Naive thymus-derived CD8-positive, alpha-beta T cell (primary cell): Measurements from ENCODE around the gene FAM240A. TPM values are rescaled to one million over a fixed set of nuclear protein-coding genes. Genes with fewer than 3 reads are reported as not detected.

ENCODE experiments used
- ATAC-seq, 2 donors: fragments of 150-1000 bp; cut with Tn5 transposase in 1 of 2; sonication (Bioruptor Pico), chemical (Tn5 transposase) in 1 of 2; 1 replicate in 1 of 2; 2 replicates in 1 of 2; pipeline ENCODE4 v1.10.0; 2021; ENCODE audit warnings: mild to moderate bottlenecking in 2 of 2, moderate library complexity in 2 of 2
- POLR2A ChIA-PET: fragments of 350-600 bp; sonication (Branson Sonifier 250); formaldehyde crosslinking; loops from one replicate; lab custom pipeline; 2021; ENCODE audit warnings: antibody characterized with exemption; lab: Charles Lee
- DNase-seq, 10 donors: peaks; one replicate each; pipeline versions ENCODE4 v3.0.0 to v3.0.0-alpha.2; 2020 to 2022
- H3K27ac Mint-ChIP-seq, 10 donors: one replicate each; pipeline ENCODE4 v1.8.0; 2020 to 2022; ENCODE audit warnings: mild to moderate bottlenecking in 10 of 10, mixed read lengths in 10 of 10, moderate library complexity in 4 of 10, inconsistent platforms in 1 of 10
- H3K27me3 Mint-ChIP-seq, 5 donors: one replicate each; pipeline ENCODE4 v1.8.0; 2021 to 2022; ENCODE audit warnings: mixed read lengths in 5 of 5
- H3K36me3 Mint-ChIP-seq, 3 donors: one replicate each; pipeline ENCODE4 v1.8.0; 2020 to 2022; ENCODE audit warnings: mixed read lengths in 3 of 3, mild to moderate bottlenecking in 2 of 3, inconsistent platforms in 1 of 3
- H3K4me1 Mint-ChIP-seq, 4 donors: one replicate each; pipeline ENCODE4 v1.8.0; 2021 to 2022; ENCODE audit warnings: mixed read lengths in 4 of 4
- H3K4me3 Mint-ChIP-seq, 10 donors: one replicate each; pipeline ENCODE4 v1.8.0; 2020 to 2022; ENCODE audit warnings: mild to moderate bottlenecking in 10 of 10, mixed read lengths in 10 of 10, moderate library complexity in 6 of 10, inconsistent platforms in 1 of 10
- H3K9me3 Mint-ChIP-seq, 9 donors: one replicate each; pipeline ENCODE4 v1.8.0; 2020 to 2022; ENCODE audit warnings: mixed read lengths in 9 of 9, mild to moderate bottlenecking in 3 of 9, inconsistent platforms in 1 of 9, moderate library complexity in 1 of 9
- polyA plus RNA-seq, 3 donors: library from polyadenylated mRNA; unstranded; fragments of 300-500 nt; fragmentation: Illumina TruSeq; gene quantifications; one replicate each; pipeline ENCODE4 v1.2.3, GENCODE V29; 2021
- total RNA-seq, 8 experiments: library from RNA in 2 of 8; stranded (reverse) in 2 of 8; gene quantifications; one replicate each; pipeline ENCODE4 v1.2.3 and lab custom pipeline; 2021 to 2026

The FAM240A gene
- total and polyA plus RNA-seq, 5 experiments from 2014 or later, result not detected

DNA sequence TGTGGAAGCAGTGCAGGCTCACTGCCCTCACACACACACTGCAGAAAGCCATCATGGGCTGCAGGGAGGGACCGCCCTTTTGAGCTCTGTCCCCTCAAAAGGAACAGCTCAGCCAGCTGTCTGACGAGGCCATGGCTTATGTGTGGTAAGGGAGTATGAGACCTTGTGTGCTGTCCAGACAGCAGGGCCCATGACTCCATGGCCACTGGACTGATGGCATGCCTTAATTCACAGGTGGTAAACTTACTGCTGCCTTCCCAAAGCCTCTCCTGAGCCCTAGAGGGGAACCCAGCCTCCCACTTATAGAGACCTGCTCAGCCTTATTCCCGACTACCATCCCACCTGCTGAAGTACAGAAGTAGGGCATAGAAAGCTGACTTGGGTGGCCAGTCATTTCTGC is 5.6 kb downstream of the FAM240A start:
- ATAC-seq (no peak), DNase-seq (no peak)
- H3K4me1 Mint-ChIP-seq, result peaks cover 0 to 2% (median 0%) of the 10 kb centered on the region in 4 donors
- peaks cover 0 to 32% (median 26%) of the 10 kb centered on the region in 5 donors for H3K27me3 Mint-ChIP-seq
- H3K36me3 Mint-ChIP-seq, result no peaks in the 10 kb centered on the region
- no peak overlapping the region for H3K4me3 Mint-ChIP-seq
- no peak overlapping the region for H3K27ac Mint-ChIP-seq
- POLR2A ChIA-PET, result no interaction called here
- H3K9me3 Mint-ChIP-seq, result no peaks in the 10 kb centered on the region

DNA sequence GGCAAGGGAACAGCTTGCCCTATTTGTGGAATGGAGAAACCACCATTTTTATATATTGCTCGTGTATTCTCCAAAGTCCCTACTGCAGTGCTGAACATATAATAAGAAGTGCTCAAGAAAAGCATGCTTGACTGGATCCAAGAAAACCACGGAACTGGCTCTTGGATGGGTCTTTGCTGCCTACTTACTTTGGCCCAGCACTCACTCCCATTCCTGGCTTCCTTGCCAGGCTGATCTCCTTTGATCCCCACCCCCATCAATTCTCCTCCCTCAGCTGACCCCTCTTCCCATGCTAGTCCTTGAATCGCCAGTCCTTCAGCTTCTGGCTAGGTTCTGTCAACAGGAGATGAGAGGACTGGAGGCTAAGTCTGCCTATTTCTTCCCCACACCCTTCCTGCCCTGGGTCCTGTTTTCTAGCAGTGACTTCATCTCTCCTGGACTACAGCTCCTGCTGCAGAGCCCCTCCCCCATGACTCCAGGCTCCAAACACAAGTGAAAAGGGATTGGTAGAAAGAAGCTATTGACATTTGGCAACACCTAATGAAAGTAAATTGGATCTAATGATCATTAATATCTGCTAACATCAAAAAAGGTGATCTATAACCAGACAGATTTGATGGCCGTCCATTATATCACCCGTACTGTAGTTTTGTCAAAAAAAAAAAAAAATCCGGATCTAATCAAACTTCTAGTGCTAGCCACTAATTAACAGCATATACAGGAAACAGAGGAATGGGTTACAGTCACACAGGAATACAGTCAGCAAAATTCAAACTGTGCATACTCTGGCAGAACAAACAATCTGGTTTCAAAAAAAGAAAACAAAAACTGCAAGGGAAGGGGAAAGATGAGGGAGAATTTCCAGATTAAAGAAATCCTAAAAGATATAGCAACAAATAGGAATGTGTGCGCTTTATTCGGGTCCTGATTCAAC is 7.8 kb downstream of the FAM240A start:
- DNase-seq (no peak), ATAC-seq (no peak)
- peaks cover 0 to 2% (median 0%) of the 10 kb centered on the region in 4 donors for H3K4me1 Mint-ChIP-seq
- no peaks in the 10 kb centered on the region for H3K36me3 Mint-ChIP-seq
- H3K27ac Mint-ChIP-seq, result no peak overlapping the region
- POLR2A ChIA-PET, result no interaction called here
- peaks cover 3 to 34% (median 26%) of the 10 kb centered on the region in 5 donors for H3K27me3 Mint-ChIP-seq
- H3K4me3 Mint-ChIP-seq, result no peak overlapping the region
- no peaks in the 10 kb centered on the region for H3K9me3 Mint-ChIP-seq

DNA sequence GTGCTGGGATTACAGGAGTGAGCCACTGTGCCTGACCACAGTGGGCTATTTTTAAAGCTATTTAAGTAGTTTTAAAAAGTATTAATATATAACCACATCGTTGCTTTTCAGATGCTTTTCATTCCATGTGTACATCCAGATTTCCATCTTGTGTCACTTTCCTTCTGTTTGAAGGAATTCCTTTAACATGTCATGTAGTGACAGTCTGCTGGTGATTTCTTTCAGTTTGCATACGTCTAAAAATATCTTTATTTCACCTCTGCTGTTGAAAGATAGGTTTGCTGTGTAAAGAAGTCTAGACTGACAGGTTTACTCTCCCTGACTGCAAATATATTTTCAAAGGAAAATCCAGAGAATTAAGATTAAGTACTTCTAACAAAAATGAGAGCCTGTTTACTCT is 12.2 kb downstream of the FAM240A start:
- no peak overlapping the region for H3K4me3 Mint-ChIP-seq
- POLR2A ChIA-PET, result no interaction called here
- ATAC-seq, result no peak
- no peaks in the 10 kb centered on the region for H3K36me3 Mint-ChIP-seq
- H3K27me3 Mint-ChIP-seq, result peaks cover 3 to 21% (median 15%) of the 10 kb centered on the region in 5 donors
- H3K4me1 Mint-ChIP-seq, result peaks cover 6 to 11% (median 7%) of the 10 kb centered on the region in 4 donors
- no peak overlapping the region for H3K27ac Mint-ChIP-seq
- DNase-seq, result no peak
- no peaks in the 10 kb centered on the region for H3K9me3 Mint-ChIP-seq

DNA sequence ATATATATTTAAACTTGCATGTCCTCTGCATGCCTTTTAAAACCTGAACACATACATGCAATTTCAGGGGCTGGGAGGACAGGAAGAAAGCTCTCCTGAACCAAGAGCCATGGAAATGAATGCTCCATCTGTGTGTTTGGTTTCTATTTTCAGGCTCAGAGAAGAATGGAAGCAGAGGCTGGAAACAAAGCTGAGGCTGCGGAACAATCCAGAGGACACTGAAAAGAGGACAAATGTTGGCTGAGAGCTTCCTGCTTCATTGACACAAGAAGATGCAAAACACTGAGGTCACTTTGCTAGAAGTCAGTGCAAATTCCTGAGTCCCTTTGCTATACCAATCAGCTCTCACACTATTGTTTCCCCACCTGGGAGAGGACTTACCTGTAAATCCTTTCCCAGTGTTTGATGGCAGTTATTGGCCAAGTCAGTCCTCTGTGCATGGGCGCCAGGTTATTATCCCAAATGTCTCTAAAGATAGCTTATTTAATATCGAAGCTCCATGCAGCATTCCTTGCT is 12.7 kb downstream of the FAM240A start:
- no peak for ATAC-seq
- H3K9me3 Mint-ChIP-seq, result no peaks in the 10 kb centered on the region
- no peak overlapping the region for H3K4me3 Mint-ChIP-seq
- H3K4me1 Mint-ChIP-seq, result peaks cover 11 to 14% (median 11%) of the 10 kb centered on the region in 4 donors
- H3K27ac Mint-ChIP-seq, result no peak overlapping the region
- DNase-seq, result no peak
- POLR2A ChIA-PET, result no interaction called here
- no peaks in the 10 kb centered on the region for H3K36me3 Mint-ChIP-seq
- peaks cover 1 to 19% (median 12%) of the 10 kb centered on the region in 5 donors for H3K27me3 Mint-ChIP-seq

DNA sequence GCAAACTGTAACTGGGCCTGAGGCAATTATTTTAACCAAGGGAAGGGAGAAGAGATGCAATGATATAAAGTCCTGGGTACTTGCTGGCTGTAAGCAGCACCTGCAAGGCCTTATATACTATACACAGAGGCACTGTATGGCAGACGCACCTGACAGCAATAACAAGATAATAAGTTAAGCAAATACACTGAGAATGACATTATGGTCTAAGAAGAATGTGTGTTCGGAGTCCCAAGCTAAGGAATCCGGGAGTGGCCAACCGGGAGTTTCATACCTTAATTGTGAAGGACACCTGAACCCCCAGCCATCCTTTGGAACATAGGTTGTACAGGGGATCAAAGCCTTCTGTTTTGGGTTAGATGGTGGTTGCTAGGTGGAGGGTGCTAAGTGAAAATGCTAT is 13.7 kb downstream of the FAM240A start:
- DNase-seq, result no peak
- H3K27ac Mint-ChIP-seq, result no peak overlapping the region

DNA sequence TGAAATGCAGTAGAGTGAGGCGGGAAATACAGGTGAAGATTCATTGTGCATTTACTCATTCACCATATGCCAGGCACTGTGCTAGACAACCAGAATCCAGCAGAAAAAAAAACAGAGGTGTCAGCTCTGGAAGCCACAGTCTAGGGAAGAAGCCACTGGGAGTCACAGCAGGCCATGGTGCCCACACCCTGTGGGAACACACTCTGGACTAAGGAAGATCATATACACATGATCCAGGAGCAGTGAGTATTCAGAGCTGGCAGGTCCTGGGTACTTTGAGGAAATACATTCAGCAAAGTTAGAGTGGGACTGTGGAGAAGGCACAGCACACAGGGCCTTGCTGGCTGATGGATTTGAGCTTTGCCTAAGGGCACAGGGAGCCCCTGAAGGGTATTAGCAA is 14.8 kb downstream of the FAM240A start:
- peaks cover 0 to 13% (median 6%) of the 10 kb centered on the region in 5 donors for H3K27me3 Mint-ChIP-seq
- ATAC-seq, result no peak
- H3K27ac Mint-ChIP-seq, result peak overlapping the region in 3 of 10 donors; percentile 22 to 81 (median 64)
- no peak for DNase-seq
- POLR2A ChIA-PET, result no interaction called here
- H3K4me1 Mint-ChIP-seq, result peaks cover 14 to 17% (median 15%) of the 10 kb centered on the region in 4 donors
- no peaks in the 10 kb centered on the region for H3K36me3 Mint-ChIP-seq
- H3K9me3 Mint-ChIP-seq, result no peaks in the 10 kb centered on the region
- peak overlapping the region in 1 of 10 donors; percentile 0 for H3K4me3 Mint-ChIP-seq

More for the DNA sequence above, 13.7 kb downstream of the FAM240A start:
- no peak for ATAC-seq
- H3K27me3 Mint-ChIP-seq, result peaks cover 0 to 13% (median 6%) of the 10 kb centered on the region in 5 donors
- POLR2A ChIA-PET, result interaction anchor here (0.6 kb wide), 1 partner anchor 80 kb away, joined by 6 read pairs; no protein-coding TSS in a partner anchor
- H3K4me1 Mint-ChIP-seq, result peaks cover 14 to 18% (median 15%) of the 10 kb centered on the region in 4 donors
- H3K4me3 Mint-ChIP-seq, result no peak overlapping the region
- no peaks in the 10 kb centered on the region for H3K36me3 Mint-ChIP-seq
- H3K9me3 Mint-ChIP-seq, result no peaks in the 10 kb centered on the region

DNA sequence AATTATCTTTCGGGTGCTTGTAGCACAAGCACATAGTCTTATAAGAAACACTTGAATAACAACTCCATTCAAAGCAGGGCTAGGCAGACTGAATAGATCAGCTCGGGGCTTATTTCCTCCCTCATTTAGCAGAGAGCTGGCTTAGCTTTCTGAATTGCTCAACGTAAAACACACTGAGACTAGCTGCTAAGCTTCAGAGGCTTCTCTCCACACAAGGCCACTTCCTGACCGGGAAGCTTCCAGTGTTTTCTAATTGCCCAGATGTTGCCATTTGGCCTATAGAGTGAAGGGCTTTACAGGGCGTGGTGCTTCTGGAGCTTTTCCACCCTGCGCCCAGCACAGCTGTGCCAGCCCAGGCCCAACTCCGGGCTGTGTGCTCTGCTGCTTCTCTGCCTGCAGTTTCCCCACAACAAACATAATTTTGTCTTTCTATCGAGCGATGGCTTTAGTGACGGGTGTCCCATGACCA is 16.6 kb downstream of the FAM240A start:
- peaks cover 14 to 17% (median 15%) of the 10 kb centered on the region in 4 donors for H3K4me1 Mint-ChIP-seq
- ATAC-seq (no peak), DNase-seq (no peak)
- H3K36me3 Mint-ChIP-seq, result no peaks in the 10 kb centered on the region
- H3K27me3 Mint-ChIP-seq, result peaks cover 0 to 9% (median 2%) of the 10 kb centered on the region in 5 donors
- H3K27ac Mint-ChIP-seq, result peak overlapping the region in 9 of 10 donors; percentile 46 to 99 (median 91)
- peak overlapping the region; percentile 35 to 76 (median 68) for H3K4me3 Mint-ChIP-seq
- POLR2A ChIA-PET, result interaction anchor here (0.7 kb wide), 1 partner anchor 1513 kb away, joined by 5 read pairs; no protein-coding TSS in a partner anchor
- H3K9me3 Mint-ChIP-seq, result no peaks in the 10 kb centered on the region

DNA sequence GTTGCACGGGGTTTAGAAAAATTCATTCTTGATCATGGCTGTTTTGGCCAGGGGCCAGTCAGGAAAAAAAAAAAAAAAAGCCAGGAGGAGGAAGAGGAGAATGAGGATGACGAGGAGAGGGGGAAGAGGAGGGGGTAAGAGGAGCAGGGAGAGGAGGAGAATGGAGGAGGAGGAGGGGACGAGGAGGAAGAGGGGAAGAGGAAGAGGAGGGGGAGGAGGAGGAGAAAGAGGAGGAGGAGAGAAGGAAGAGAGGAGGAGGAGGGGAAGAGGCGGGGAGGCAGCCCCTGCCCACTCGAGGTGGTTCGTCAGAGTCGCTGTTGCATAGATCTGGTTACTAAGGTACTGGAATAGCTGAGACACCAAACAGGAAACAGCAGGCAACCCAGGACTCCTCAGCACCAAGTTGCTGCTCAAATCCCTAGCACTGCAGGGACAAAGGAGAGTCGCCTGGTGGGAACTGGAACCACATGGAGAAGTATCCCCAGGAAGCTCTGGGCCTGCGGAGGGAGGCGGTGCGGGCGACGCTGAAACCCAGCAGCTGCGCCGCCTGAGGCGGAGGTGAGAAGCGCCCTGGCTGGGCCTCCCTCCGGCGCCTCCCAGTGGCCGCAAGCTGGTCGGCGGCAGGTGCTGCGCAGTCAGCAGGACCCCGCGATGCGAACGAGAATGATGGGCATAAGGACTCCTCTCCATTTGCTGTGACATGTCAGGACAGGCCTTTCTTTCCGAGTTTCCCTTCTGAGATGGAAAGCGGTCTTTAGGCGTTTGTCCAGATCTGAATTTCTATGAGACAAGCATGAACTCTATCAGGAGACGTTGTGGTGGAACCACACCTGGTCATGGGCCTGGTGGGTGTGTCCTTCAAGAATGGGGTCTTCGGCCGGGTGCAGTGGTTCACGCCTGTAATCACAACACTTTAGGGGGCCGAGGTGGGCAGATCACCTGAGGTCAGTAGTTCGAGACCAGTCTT is 17.5 kb downstream of the FAM240A start:
- H3K4me1 Mint-ChIP-seq, result peaks cover 14 to 20% (median 15%) of the 10 kb centered on the region in 4 donors
- ATAC-seq (peak; percentile 96 to 100), DNase-seq (peak; percentile 59 to 84 (median 73))
- peaks cover 0 to 9% (median 0%) of the 10 kb centered on the region in 5 donors for H3K27me3 Mint-ChIP-seq
- H3K27ac Mint-ChIP-seq, result peak overlapping the region; percentile 46 to 99 (median 90)
- peak overlapping the region; percentile 61 to 80 (median 73) for H3K4me3 Mint-ChIP-seq
- H3K9me3 Mint-ChIP-seq, result no peaks in the 10 kb centered on the region
- POLR2A ChIA-PET, result interaction anchor here (0.6 to 2.1 kb wide), 4 partner anchors 63 to 1514 kb away, joined by 3 to 8 read pairs (median 4); partner anchors contain the start of genes ALS2CL, KIF9 and KLHL18
- no peaks in the 10 kb centered on the region for H3K36me3 Mint-ChIP-seq

DNA sequence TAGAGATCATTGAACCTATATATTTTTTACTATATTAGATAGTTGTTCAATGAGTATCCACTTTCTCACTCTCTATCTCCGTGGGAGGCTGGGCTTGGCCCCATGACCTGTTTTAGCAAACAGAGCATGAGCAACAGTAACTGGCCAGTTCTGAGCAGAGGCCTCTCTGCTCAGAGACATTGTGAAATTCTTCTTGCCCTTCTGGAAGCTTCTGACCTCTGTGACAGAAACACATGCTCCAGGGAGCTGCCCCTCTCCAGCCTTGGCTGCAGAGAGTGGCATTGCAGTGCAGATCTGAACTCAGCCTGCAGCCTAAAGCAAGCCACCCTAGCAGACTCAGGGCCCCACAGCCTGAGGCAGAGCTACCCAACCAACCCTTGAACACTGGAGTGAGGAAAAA is 20.5 kb downstream of the FAM240A start:
- no peaks in the 10 kb centered on the region for H3K36me3 Mint-ChIP-seq
- DNase-seq (no peak), ATAC-seq (no peak)
- no peak overlapping the region for H3K4me3 Mint-ChIP-seq
- H3K9me3 Mint-ChIP-seq, result no peaks in the 10 kb centered on the region
- peak overlapping the region in 1 of 10 donors; percentile 38 for H3K27ac Mint-ChIP-seq
- peaks cover 0 to 8% (median 3%) of the 10 kb centered on the region in 5 donors for H3K27me3 Mint-ChIP-seq
- POLR2A ChIA-PET, result no interaction called here
- H3K4me1 Mint-ChIP-seq, result peaks cover 11 to 21% (median 15%) of the 10 kb centered on the region in 4 donors

DNA sequence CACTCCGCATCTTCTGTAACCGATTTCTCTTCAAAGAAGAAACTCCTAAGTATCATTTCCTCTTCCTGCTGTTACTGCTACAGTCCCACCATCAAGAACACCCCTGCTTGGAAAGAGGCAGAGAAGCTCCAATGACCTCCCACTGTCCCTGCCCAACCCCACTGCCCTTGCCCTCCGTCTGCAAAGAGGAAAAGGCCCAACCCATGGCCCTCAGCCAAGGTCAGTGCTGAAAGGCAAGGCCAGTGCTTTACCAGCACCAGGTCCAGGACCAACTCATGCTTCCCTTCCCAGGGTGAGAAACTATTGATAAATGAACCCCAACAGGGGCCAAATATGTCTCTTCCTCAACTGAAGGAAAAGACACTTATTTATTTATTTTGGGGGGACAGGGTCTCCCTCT is 22.5 kb downstream of the FAM240A start:
- DNase-seq (no peak), ATAC-seq (no peak)
- Mint-ChIP-seq H3K4me1 (peaks cover 4 to 9% (median 5%) of the 10 kb centered on the region in 4 donors), H3K27ac (peak overlapping the region in 1 of 10 donors; percentile 25), H3K9me3 (peaks cover 0 to 5% (median 0%) of the 10 kb centered on the region in 9 donors), H3K27me3 (peaks cover 0 to 8% (median 3%) of the 10 kb centered on the region in 5 donors), H3K4me3 (no peak overlapping the region), H3K36me3 (no peaks in the 10 kb centered on the region)
- POLR2A ChIA-PET, result no interaction called here

DNA sequence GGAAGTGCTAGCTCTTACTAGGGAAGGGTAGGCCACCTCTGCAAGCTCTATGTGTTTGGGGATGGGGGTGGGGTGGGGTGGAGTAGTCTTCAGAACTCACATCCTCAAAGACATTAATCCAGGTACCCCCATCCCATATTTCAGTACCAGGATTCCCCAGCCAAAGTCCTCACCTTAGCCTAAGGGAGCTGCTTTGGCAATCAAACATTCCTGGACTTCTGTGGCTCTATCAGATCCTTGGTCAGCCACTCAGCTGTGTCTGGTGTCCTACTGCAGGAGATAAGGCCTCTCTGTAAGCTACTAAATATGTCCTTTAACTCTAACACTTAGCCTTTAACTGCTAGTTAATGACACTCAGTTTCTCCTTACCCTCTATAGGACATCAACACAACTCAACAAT is 26.9 kb downstream of the FAM240A start:
- Mint-ChIP-seq H3K4me3 (no peak overlapping the region), H3K27ac (no peak overlapping the region), H3K27me3 (peaks cover 6 to 17% (median 8%) of the 10 kb centered on the region in 5 donors), H3K4me1 (peaks cover 0 to 4% (median 0%) of the 10 kb centered on the region in 4 donors), H3K36me3 (peaks cover 0 to 14% (median 6%) of the 10 kb centered on the region in 3 donors), H3K9me3 (peaks cover 0 to 26% (median 13%) of the 10 kb centered on the region in 9 donors)
- no peak for DNase-seq
- POLR2A ChIA-PET, result no interaction called here
- ATAC-seq, result no peak

DNA sequence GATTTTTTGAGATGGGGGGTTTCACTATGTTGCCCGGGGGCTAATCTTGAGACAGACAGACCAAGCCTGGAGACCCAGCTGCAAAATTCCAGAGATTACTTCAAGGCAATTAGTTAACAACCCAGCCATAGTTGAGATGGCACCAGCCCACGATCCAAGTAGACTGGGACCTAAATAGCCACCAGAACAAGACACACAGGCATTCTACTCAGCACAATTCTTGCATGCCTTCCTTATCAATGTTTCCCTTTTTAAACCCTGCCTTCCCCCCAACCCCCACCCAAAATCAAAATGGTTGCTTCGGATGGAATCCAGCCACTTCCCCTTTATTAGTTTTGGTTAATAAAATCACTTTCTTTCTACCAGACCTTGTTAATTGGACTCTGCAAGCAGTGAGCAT is 28.6 kb downstream of the FAM240A start:
- H3K27me3 Mint-ChIP-seq, result peaks cover 6 to 15% (median 10%) of the 10 kb centered on the region in 5 donors
- H3K9me3 Mint-ChIP-seq, result peaks cover 0 to 26% (median 13%) of the 10 kb centered on the region in 9 donors
- no peak overlapping the region for H3K27ac Mint-ChIP-seq
- peaks cover 0 to 14% (median 6%) of the 10 kb centered on the region in 3 donors for H3K36me3 Mint-ChIP-seq
- no peak overlapping the region for H3K4me3 Mint-ChIP-seq
- no peak for DNase-seq
- POLR2A ChIA-PET, result no interaction called here
- no peak for ATAC-seq
- H3K4me1 Mint-ChIP-seq, result no peaks in the 10 kb centered on the region
